Measurements from ENCODE around the gene C5orf46.

DNA sequence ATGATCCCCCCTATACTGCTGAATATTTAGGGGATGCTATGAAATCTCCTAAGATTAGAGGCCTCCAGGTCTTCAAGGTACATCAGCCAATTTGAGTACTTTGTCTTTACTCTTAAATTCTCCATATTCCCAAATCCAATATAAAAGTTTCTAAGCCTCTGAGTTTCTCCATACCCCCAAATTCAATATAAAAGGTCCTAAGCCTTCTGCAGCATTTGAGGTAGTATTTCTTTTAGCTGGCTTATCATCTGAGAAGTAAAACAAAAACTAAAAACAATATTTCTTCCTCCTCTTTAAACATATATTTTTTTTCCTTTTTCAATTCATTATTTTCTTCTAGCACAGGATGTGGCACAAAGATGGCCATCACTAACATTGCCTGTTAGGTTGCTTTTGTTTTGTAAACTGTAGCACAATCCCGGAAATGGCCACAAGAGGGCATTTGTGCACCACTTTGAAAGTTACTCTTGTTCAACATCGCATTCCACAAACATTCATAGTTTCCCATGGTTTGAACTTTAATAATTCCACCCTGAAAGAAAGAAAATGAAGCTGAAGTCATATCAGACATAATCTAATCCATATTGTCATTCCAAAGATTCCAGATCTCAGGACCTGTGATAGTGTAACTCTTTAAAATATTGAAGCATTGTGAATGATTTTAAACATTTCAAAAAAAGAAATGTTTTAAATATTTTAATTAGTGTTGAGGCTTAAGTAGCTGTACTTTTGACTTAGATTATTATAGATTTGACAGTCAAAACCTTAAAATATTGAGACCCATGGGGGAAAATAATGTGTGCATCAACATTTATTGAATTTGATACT lies 48.8 kb downstream of the C5orf46 start:
- TF ChIP-seq, protein P1, sequence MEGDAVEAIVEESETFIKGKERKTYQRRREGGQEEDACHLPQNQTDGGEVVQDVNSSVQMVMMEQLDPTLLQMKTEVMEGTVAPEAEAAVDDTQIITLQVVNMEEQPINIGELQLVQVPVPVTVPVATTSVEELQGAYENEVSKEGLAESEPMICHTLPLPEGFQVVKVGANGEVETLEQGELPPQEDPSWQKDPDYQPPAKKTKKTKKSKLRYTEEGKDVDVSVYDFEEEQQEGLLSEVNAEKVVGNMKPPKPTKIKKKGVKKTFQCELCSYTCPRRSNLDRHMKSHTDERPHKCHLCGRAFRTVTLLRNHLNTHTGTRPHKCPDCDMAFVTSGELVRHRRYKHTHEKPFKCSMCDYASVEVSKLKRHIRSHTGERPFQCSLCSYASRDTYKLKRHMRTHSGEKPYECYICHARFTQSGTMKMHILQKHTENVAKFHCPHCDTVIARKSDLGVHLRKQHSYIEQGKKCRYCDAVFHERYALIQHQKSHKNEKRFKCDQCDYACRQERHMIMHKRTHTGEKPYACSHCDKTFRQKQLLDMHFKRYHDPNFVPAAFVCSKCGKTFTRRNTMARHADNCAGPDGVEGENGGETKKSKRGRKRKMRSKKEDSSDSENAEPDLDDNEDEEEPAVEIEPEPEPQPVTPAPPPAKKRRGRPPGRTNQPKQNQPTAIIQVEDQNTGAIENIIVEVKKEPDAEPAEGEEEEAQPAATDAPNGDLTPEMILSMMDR (IDR thresholded peaks at IDR 0.05), result peak; percentile 91
- TF ChIP-seq ZFX (IDR thresholded peaks at IDR 0.05; ENCODE audit: borderline replicate concordance), result no peak
